GM18520 (cell line): ENCODE results near the gene ZRANB3.
"Not testable (repeated sequence)": the region's sequence is repeated elsewhere in the genome, so short reads cannot be mapped to it uniquely, and the experiment has no call there.

Source experiments
- ATAC-seq: cut with Tn5 transposase; IDR thresholded peaks from one replicate; pipeline ENCODE4 v1.9.1; 2021; ENCODE audit not compliant: unreplicated experiment

The ZRANB3 gene

GRCh38 chr2:135089597-135089996 is 441.4 kb downstream of the ZRANB3 start:
- ATAC-seq: not testable (repeated sequence)
